BJ (cell line): ENCODE results near the gene RAB40C. TPM values are rescaled to one million over a fixed set of nuclear protein-coding genes. Genes with fewer than 3 reads are reported as not detected.

Experiments used
- CTCF ChIA-PET: fragments of 350-600 bp; formaldehyde crosslinking; extraction: SDS; loops from one replicate; lab custom pipeline; 2021; ENCODE audit warnings: antibody characterized with exemption, inconsistent platforms; lab: Yijun Ruan, JAX
- POLR2A ChIA-PET: fragments of 300-600 bp; sonication (Branson Sonifier 250); formaldehyde crosslinking; extraction: SDS; loops from one replicate; lab custom pipeline; 2021; ENCODE audit warnings: antibody characterized with exemption; lab: Charles Lee
- DNase-seq: peaks from one replicate; pipeline ENCODE4 v3.0.0-alpha.2; 2011; ENCODE audit warnings: low read depth
- H3K27me3 ChIP-seq: 2 replicates; pipeline ENCODE4 v1.6.0; 2011; ENCODE audit warnings: low read length; ENCODE audit not compliant: control insufficient read depth, insufficient read depth
- H3K36me3 ChIP-seq: 2 replicates; pipeline ENCODE4 v1.5.1; 2011; ENCODE audit warnings: low read length; ENCODE audit not compliant: control insufficient read depth, insufficient read depth
- H3K4me3 ChIP-seq: 2 replicates; pipeline ENCODE4 v1.5.1; 2011; ENCODE audit warnings: low read depth, mild to moderate bottlenecking, control low read depth, low read length
- polyA plus RNA-seq: library from polyadenylated mRNA; depleted of rRNA; stranded (reverse); fragments of >200 nt; gene quantifications from 2 replicates; pipeline ENCODE4 v1.2.3, GENCODE V29; 2011; rRNA removed
- small RNA-seq: library from RNA; depleted of rRNA; stranded (forward); fragments of <200 nt; gene quantifications from one replicate; pipeline ENCODE3, GENCODE V24; 2012; ENCODE audit warnings: low replicate concordance, low read depth; ENCODE audit not compliant: insufficient read length
- TF ChIP-seq, protein P1 (sequence below): IDR thresholded peaks from 2 replicates; pipeline ENCODE4 v1.5.1; 2011; ENCODE audit warnings: low read depth, mild to moderate bottlenecking, control low read depth, inconsistent platforms, low read length, moderate library complexity; ENCODE audit not compliant: insufficient read depth

The RAB40C gene
- polyA plus RNA-seq, 1 experiment = 7.6 TPM

DNA sequence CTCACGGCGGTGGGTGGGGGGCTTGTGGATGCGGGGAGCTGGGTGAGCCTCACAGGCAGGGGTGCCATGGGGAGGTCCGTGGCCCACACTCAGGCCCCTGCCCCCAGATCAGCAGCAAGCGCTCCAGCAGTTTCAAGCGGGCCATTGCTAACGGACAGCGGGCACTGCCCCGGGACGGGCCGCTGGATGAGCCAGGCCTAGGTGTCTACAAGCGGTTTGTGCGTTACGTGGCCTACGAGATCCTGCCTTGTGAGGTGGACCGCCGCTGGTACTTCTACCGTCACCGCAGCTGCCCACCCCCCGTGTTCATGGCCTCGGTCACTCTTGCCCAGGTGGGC lies 86.7 kb downstream of the RAB40C start:
- H3K4me3 ChIP-seq = no peak overlapping the region
- peaks cover 22% of the 10 kb centered on the region for H3K36me3 ChIP-seq
- DNase-seq = no peak
- POLR2A ChIA-PET = no interaction called here
- TF ChIP-seq, protein P1, sequence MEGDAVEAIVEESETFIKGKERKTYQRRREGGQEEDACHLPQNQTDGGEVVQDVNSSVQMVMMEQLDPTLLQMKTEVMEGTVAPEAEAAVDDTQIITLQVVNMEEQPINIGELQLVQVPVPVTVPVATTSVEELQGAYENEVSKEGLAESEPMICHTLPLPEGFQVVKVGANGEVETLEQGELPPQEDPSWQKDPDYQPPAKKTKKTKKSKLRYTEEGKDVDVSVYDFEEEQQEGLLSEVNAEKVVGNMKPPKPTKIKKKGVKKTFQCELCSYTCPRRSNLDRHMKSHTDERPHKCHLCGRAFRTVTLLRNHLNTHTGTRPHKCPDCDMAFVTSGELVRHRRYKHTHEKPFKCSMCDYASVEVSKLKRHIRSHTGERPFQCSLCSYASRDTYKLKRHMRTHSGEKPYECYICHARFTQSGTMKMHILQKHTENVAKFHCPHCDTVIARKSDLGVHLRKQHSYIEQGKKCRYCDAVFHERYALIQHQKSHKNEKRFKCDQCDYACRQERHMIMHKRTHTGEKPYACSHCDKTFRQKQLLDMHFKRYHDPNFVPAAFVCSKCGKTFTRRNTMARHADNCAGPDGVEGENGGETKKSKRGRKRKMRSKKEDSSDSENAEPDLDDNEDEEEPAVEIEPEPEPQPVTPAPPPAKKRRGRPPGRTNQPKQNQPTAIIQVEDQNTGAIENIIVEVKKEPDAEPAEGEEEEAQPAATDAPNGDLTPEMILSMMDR = no peak
- CTCF ChIA-PET = interaction anchor here (1.9 kb wide), 1 partner anchor 9 kb away, joined by 6 read pairs; the partner anchor contains the start of gene RHOT2
- no peaks in the 10 kb centered on the region for H3K27me3 ChIP-seq

DNA sequence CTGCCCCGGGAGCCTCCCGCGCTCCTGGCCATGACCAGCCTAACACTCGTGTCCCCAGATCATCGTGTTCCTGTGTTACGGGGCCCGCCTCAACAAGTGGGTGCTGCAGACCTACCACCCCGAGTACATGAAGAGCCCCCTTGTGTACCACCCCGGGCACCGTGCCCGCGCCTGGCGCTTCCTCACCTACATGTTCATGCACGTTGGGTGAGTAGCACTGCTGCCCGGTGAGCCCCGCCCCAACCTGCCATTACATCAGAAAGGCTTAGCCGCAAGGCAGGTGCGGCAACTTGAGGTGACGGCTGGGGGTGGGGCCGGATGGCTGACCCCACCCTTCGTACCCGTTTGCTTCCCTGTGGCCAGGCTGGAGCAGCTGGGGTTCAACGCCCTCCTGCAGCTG lies 87.0 kb downstream of the RAB40C start:
- Histone ChIP-seq H3K27me3 (no peaks in the 10 kb centered on the region), H3K36me3 (peaks cover 23% of the 10 kb centered on the region), H3K4me3 (no peak overlapping the region)
- POLR2A ChIA-PET = no interaction called here
- no peak for DNase-seq
- TF ChIP-seq, protein P1 = no peak
- CTCF ChIA-PET = interaction anchor here (1.9 kb wide), 1 partner anchor 9 kb away, joined by 6 read pairs; the partner anchor contains the start of gene RHOT2

DNA sequence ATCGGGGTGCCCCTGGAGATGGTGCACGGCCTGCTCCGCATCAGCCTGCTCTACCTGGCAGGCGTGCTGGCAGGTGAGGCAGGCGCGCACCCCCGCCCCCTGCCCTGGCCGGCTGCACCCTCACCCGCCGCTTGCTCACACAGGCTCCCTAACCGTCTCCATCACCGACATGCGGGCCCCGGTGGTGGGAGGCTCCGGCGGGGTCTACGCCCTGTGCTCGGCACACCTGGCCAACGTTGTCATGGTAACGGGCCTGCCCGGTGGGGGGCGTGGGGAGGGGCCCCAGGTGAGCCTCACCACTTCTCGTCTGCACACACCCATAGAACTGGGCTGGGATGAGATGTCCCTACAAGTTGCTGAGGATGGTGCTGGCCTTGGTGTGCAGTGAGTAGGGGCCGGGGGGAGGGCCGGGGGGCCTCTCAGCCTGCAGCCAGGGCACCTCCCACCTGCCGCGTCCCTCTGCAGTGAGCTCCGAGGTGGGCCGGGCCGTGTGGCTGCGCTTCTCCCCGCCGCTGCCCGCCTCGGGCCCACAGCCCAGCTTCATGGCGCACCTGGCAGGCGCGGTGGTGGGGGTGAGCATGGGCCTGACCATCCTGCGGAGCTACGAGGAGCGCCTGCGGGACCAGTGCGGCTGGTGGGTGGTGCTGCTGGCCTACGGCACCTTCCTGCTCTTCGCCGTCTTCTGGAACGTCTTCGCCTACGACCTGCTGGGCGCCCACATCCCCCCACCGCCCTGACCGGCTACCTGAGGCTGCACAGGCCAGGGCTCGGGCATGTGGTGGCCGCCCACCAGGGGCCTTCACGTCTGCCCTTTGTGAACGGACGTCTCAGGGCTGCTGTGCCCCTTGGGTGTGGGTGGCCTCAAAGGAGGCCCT lies 87.7 kb downstream of the RAB40C start:
- no peak for DNase-seq
- CTCF ChIA-PET = interaction anchor here (1.9 kb wide), 1 partner anchor 10 kb away, joined by 6 read pairs; the partner anchor contains the start of gene RHOT2
- Histone ChIP-seq H3K36me3 (peaks cover 23% of the 10 kb centered on the region), H3K4me3 (no peak overlapping the region), H3K27me3 (no peaks in the 10 kb centered on the region)
- POLR2A ChIA-PET = no interaction called here
- TF ChIP-seq, protein P1 = no peak

DNA sequence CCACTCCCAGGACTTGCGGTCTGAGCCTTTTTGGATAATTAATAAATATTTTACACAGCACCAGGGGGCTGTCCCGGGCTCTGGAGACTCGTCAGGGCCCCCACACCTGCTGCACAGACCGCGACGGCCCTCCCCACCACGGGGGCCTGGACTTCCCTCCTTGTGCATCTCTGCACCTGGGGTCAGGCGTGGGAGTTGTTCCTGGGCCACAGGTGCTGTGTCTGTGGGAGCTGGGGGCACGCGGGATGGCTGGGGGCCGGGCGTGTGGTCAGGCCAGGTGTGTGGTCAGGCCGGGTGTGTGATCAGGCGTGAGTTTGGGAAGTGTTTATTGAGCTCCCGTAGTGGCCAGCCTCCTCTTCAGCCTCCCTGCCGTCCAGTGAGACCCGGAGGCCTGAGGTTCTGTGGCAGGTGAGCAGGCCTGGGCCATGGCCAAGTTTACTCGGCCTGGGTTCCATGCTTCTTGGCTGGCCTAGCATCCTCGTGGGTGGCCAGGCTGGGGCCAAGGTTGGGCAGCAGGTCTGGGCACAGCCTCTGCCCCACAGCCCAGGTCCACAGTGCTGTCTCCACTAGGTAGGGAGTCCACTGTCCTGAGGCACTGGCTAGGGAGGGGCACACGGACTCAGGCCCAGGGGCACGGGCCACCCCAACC lies 88.5 kb downstream of the RAB40C start:
- TF ChIP-seq, protein P1 = no peak
- CTCF ChIA-PET = interaction anchor here (4.5 kb wide), 1 partner anchor 11 kb away, joined by 20 read pairs; the partner anchor contains the start of gene RHOT2
- DNase-seq = no peak
- POLR2A ChIA-PET = no interaction called here
- Histone ChIP-seq H3K36me3 (peaks cover 23% of the 10 kb centered on the region), H3K27me3 (no peaks in the 10 kb centered on the region), H3K4me3 (no peak overlapping the region)

Small RNA genes lying within 50 kb of the gene (small RNA-seq; reads per million reads assigned to genes)
- gene MIR3176 (not detected), gene Z98883.1 (not detected)

Other genes starting within 250 kb of the RAB40C start
- 4.0 and 4.3 TPM in 2 replicates for gene AXIN1, start 237.3 kb upstream of the RAB40C start, polyA plus RNA-seq
- gene MRPL28, start 219.5 kb upstream of the RAB40C start, polyA plus RNA-seq = 143 and 188 TPM in 2 replicates
- gene PGAP6, start 208.1 kb upstream of the RAB40C start, polyA plus RNA-seq = 65.2 and 131 TPM in 2 replicates
- gene NME4, start 192.9 kb upstream of the RAB40C start, polyA plus RNA-seq = 227 and 290 TPM in 2 replicates
- gene DECR2, start 188.2 kb upstream of the RAB40C start, polyA plus RNA-seq = 14.7 and 23.6 TPM in 2 replicates
- gene RAB11FIP3, start 164.4 kb upstream of the RAB40C start, polyA plus RNA-seq = 8.6 and 13.3 TPM in 2 replicates
- gene CAPN15, start 62.4 kb upstream of the RAB40C start, polyA plus RNA-seq = 8.4 and 12.9 TPM in 2 replicates
- gene PRR35, start 29.7 kb upstream of the RAB40C start, polyA plus RNA-seq = not detected in 2 replicates
- gene NHLRC4, start 23.1 kb upstream of the RAB40C start, polyA plus RNA-seq = 0.31 and 0.66 TPM in 2 replicates
- 15.4 and 26.6 TPM in 2 replicates for gene PIGQ, start 20.1 kb upstream of the RAB40C start, polyA plus RNA-seq
- gene WFIKKN1, start 40.9 kb downstream of the RAB40C start, polyA plus RNA-seq = not detected in 2 replicates
- 77.2 and 105 TPM in 2 replicates for gene METTL26, start 46.2 kb downstream of the RAB40C start, polyA plus RNA-seq
- gene MCRIP2, start 51.8 kb downstream of the RAB40C start, polyA plus RNA-seq = 10.6 and 16.5 TPM in 2 replicates
- 6.2 and 10.0 TPM in 2 replicates for gene WDR90, start 59.3 kb downstream of the RAB40C start, polyA plus RNA-seq
- gene RHOT2, start 78.1 kb downstream of the RAB40C start, polyA plus RNA-seq = 37.1 and 81.7 TPM in 2 replicates
- gene RHBDL1, start 85.6 kb downstream of the RAB40C start, polyA plus RNA-seq = 0.74 and 1.3 TPM in 2 replicates
- 75.9 and 148 TPM in 2 replicates for gene STUB1, start 90.3 kb downstream of the RAB40C start, polyA plus RNA-seq
- 54.8 and 91.8 TPM in 2 replicates for gene JMJD8, start 94.3 kb downstream of the RAB40C start, polyA plus RNA-seq
- 2.2 and 3.7 TPM in 2 replicates for gene WDR24, start 100.3 kb downstream of the RAB40C start, polyA plus RNA-seq
- gene FBXL16, start 115.7 kb downstream of the RAB40C start, polyA plus RNA-seq = 0.32 and 0.67 TPM in 2 replicates
- 33.7 and 40.3 TPM in 2 replicates for gene METRN, start 125.1 kb downstream of the RAB40C start, polyA plus RNA-seq
- gene ANTKMT, start 131.1 kb downstream of the RAB40C start, polyA plus RNA-seq = 7.7 and 10.7 TPM in 2 replicates
- gene CCDC78, start 136.4 kb downstream of the RAB40C start, polyA plus RNA-seq = 0.77 and 2.4 TPM in 2 replicates
- gene HAGHL, start 137.0 kb downstream of the RAB40C start, polyA plus RNA-seq = 4.3 and 7.0 TPM in 2 replicates
- 16.1 and 23.1 TPM in 2 replicates for gene CIAO3, start 150.9 kb downstream of the RAB40C start, polyA plus RNA-seq
- 0.25 and 0.67 TPM in 2 replicates for gene MSLN, start 170.7 kb downstream of the RAB40C start, polyA plus RNA-seq
- gene RPUSD1, start 198.3 kb downstream of the RAB40C start, polyA plus RNA-seq = 13.7 and 24.7 TPM in 2 replicates
- 2.6 and 6.1 TPM in 2 replicates for gene CHTF18, start 198.6 kb downstream of the RAB40C start, polyA plus RNA-seq
- gene GNG13, start 210.7 kb downstream of the RAB40C start, polyA plus RNA-seq = not detected in 2 replicates